HG02571 (cell line): ENCODE data around the gene CD151.

ENCODE experiments used
- ATAC-seq: cut with Tn5 transposase; IDR thresholded peaks from one replicate; pipeline ENCODE4 v1.9.1; 2021; ENCODE audit warnings: mild to moderate bottlenecking, moderate library complexity; ENCODE audit not compliant: unreplicated experiment

The CD151 gene

GRCh38 chr11:869399-870126 is 36.8 kb downstream of the CD151 start:
- no peak for ATAC-seq

- no peak for ATAC-seq
These were observed 37.3 kb downstream of the CD151 start for GRCh38 chr11:870127-870413.

- no peak for ATAC-seq
These were observed 37.7 kb downstream of the CD151 start for GRCh38 chr11:870418-870817.

GRCh38 chr11:871472-871871 is 38.7 kb downstream of the CD151 start:
- ATAC-seq: no peak

- no peak for ATAC-seq
These were observed 40.0 kb downstream of the CD151 start for GRCh38 chr11:872799-873198.

- ATAC-seq: no peak
These were observed 41.0 kb downstream of the CD151 start for GRCh38 chr11:873706-874105.

- no peak for ATAC-seq
These were observed 42.5 kb downstream of the CD151 start for GRCh38 chr11:875203-875602.

GRCh38 chr11:875769-876301 is 43.1 kb downstream of the CD151 start:
- ATAC-seq: no peak

- no peak for ATAC-seq
These were observed 43.8 kb downstream of the CD151 start for GRCh38 chr11:876545-876944.

GRCh38 chr11:877565-877964 is 44.8 kb downstream of the CD151 start:
- no peak for ATAC-seq

GRCh38 chr11:880447-880846 is 47.7 kb downstream of the CD151 start:
- no peak for ATAC-seq

- ATAC-seq: no peak
These were observed 49.8 kb downstream of the CD151 start for GRCh38 chr11:882596-882995.

GRCh38 chr11:883527-883926 is 50.8 kb downstream of the CD151 start:
- ATAC-seq: no peak

- ATAC-seq: no peak
These were observed 51.9 kb downstream of the CD151 start for GRCh38 chr11:884578-885070.

- no peak for ATAC-seq
These were observed 53.8 kb downstream of the CD151 start for GRCh38 chr11:886568-886967.

- no peak for ATAC-seq
These were observed 54.8 kb downstream of the CD151 start for GRCh38 chr11:887589-887988.
